DOHH2 (cell line): Measurements from ENCODE around the gene GRIK2.

Source experiments
- H3F3A ChIP-seq: fragments of 200-600 bp; sonication (generic), shearing (Covaris generic); 2 replicates; pipeline ENCODE4 v1.6.0; 2016; ENCODE audit warnings: antibody characterized with exemption, mild to moderate bottlenecking; ENCODE audit not compliant: control insufficient read depth, insufficient read depth
- H3K27ac ChIP-seq: fragments of 200-600 bp; sonication (generic); 2 replicates; pipeline ENCODE4 v1.5.1; 2014; ENCODE audit warnings: low read depth, mild to moderate bottlenecking, low read length, moderate library complexity
- H3K27me3 ChIP-seq: fragments of 200-600 bp; sonication (generic); 2 replicates; pipeline ENCODE4 v1.6.1; 2014; ENCODE audit warnings: mild to moderate bottlenecking, low read length, mixed read lengths; ENCODE audit not compliant: control insufficient read depth
- H3K36me3 ChIP-seq: fragments of 200-600 bp; sonication (generic); 2 replicates; pipeline ENCODE4 v1.6.1; 2014; ENCODE audit warnings: mild to moderate bottlenecking, low read length, moderate library complexity, mixed read lengths; ENCODE audit not compliant: control insufficient read depth
- H3K4me1 ChIP-seq: fragments of 200-600 bp; sonication (generic); 2 replicates; pipeline ENCODE4 v1.6.1; 2014; ENCODE audit warnings: mild to moderate bottlenecking, low read length, mixed read lengths; ENCODE audit not compliant: control insufficient read depth
- H3K4me2 ChIP-seq: fragments of 200-600 bp; sonication (generic); 2 replicates; pipeline ENCODE4 v1.6.0; 2014; ENCODE audit warnings: mild to moderate bottlenecking, low read length, moderate library complexity
- H3K4me3 ChIP-seq: fragments of 200-600 bp; sonication (generic); 2 replicates; pipeline ENCODE4 v1.5.1; 2014; ENCODE audit warnings: mild to moderate bottlenecking, low read length, mixed read lengths
- H3K79me2 ChIP-seq: fragments of 200-600 bp; sonication (generic); 2 replicates; pipeline ENCODE4 v1.6.1; 2014; ENCODE audit warnings: mild to moderate bottlenecking, low read length, mixed read lengths; ENCODE audit not compliant: control insufficient read depth
- H3K9me2 ChIP-seq: fragments of 200-600 bp; sonication (generic); replicated peaks from 2 replicates; pipeline ENCODE4 v1.6.1; 2014; ENCODE audit warnings: mild to moderate bottlenecking, low read length, mixed read lengths; ENCODE audit not compliant: control insufficient read depth
- H3K9me3 ChIP-seq: fragments of 200-600 bp; sonication (generic); 2 replicates; pipeline ENCODE4 v1.6.1; 2014; ENCODE audit warnings: antibody characterized with exemption, low read length, mixed read lengths; ENCODE audit not compliant: control insufficient read depth, insufficient read depth
- H4K20me1 ChIP-seq: fragments of 200-600 bp; sonication (generic); 2 replicates; pipeline ENCODE4 v1.6.0; 2014; ENCODE audit warnings: low read depth, mild to moderate bottlenecking, antibody characterized with exemption, low read length, moderate library complexity; ENCODE audit not compliant: control insufficient read depth, insufficient read depth
- EZH2phosphoT487 ChIP-seq: fragments of 200-600 bp; sonication (generic); IDR thresholded peaks from 2 replicates; pipeline ENCODE4 v1.6.1; 2017; ENCODE audit warnings: borderline replicate concordance, mild to moderate bottlenecking, antibody characterized with exemption, low read length, moderate library complexity, mixed read lengths
- TF ChIP-seq, protein P1 (sequence below): fragments of 200-600 bp; sonication (generic); IDR thresholded peaks from one replicate; pipeline ENCODE4 v1.5.1; 2014; ENCODE audit warnings: antibody characterized with exemption, mild to moderate bottlenecking, low read depth, low read length; ENCODE audit not compliant: poor library complexity, severe bottlenecking

The GRIK2 gene

DNA sequence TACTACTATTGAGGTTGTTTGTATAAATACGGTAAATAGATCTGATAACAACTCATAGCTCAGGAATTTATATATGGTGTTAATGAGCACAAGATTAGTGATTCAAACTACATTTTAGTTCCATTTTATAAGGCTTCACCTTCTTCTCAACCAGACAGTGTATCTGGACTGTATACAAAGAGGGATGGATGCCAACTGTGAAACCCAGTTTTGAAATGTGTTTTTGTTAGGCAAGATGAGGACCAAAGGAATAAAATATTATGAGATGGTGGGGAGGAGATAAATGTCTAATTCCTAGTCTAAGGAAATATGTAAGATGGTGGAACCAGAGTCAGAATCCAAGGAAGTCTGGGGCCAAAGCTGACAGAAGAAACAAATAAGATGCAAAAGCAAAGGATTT lies 329.0 kb downstream of the GRIK2 start:
- Histone ChIP-seq H3K9me3 (no peaks in the 10 kb centered on the region), H3K4me1 (no peaks in the 10 kb centered on the region), H3K9me2 (no peaks in the 10 kb centered on the region), H3K4me3 (no peak overlapping the region), H3K27ac (no peak overlapping the region), H3K36me3 (no peaks in the 10 kb centered on the region), H4K20me1 (no peaks in the 10 kb centered on the region), H3K79me2 (no peaks in the 10 kb centered on the region), H3K4me2 (no peak overlapping the region), H3K27me3 (no peaks in the 10 kb centered on the region), H3F3A (no peaks in the 10 kb centered on the region)
- TF ChIP-seq, protein P1, sequence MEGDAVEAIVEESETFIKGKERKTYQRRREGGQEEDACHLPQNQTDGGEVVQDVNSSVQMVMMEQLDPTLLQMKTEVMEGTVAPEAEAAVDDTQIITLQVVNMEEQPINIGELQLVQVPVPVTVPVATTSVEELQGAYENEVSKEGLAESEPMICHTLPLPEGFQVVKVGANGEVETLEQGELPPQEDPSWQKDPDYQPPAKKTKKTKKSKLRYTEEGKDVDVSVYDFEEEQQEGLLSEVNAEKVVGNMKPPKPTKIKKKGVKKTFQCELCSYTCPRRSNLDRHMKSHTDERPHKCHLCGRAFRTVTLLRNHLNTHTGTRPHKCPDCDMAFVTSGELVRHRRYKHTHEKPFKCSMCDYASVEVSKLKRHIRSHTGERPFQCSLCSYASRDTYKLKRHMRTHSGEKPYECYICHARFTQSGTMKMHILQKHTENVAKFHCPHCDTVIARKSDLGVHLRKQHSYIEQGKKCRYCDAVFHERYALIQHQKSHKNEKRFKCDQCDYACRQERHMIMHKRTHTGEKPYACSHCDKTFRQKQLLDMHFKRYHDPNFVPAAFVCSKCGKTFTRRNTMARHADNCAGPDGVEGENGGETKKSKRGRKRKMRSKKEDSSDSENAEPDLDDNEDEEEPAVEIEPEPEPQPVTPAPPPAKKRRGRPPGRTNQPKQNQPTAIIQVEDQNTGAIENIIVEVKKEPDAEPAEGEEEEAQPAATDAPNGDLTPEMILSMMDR: no peak
- TF ChIP-seq EZH2phosphoT487: no peak

DNA sequence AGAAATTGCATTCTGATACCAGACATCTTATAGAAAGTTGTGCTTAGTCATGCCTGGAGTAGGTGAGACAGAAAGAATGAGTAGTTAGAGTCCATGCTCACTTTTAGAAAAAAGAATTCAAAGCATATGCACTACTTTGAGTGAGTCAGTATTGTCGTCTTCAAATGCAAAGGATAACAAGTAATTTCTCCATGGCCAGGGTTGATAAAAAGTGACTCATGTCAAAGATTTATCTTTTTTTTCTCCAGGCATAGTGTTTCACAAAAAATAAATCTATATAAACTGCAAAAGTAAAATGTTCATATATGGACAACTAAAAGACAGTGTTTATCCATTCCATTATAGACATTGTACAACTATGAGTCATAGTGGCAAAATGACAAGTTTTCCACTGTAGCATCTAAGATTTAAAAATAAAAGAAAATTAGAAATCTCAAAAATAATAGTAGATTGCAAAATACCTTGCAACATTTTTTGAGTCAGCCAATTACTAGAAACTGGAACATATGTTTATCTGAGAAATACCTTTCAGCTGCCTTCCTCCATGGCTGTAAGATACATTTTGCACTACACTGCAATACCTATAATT lies 329.6 kb downstream of the GRIK2 start:
- Histone ChIP-seq H3F3A (no peaks in the 10 kb centered on the region), H3K4me1 (no peaks in the 10 kb centered on the region), H3K4me2 (no peak overlapping the region), H3K9me2 (no peaks in the 10 kb centered on the region), H3K27me3 (no peaks in the 10 kb centered on the region), H4K20me1 (no peaks in the 10 kb centered on the region), H3K4me3 (no peak overlapping the region), H3K36me3 (no peaks in the 10 kb centered on the region), H3K27ac (no peak overlapping the region), H3K9me3 (no peaks in the 10 kb centered on the region), H3K79me2 (no peaks in the 10 kb centered on the region)
- TF ChIP-seq, protein P1: no peak

DNA sequence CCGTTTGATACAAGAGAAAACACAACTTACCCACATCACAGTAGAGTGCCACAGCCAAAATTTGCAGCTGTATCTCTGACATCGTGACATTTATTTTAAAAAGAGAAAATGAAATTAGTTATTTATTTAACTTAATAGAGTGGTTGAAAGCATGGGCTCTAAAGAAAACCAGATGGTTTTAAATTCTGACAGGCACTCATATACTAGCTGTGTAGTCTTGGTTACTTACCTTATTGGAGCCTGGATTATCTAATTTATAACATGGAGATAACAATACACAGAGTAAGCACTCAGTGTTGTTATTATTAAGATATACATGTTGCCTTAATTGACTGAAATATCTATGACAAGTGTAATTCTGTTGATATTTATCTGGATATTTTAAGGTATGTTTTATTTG lies 334.9 kb downstream of the GRIK2 start:
- H3K4me3 ChIP-seq: no peak overlapping the region
- no peak for TF ChIP-seq EZH2phosphoT487
- TF ChIP-seq, protein P1: no peak

DNA sequence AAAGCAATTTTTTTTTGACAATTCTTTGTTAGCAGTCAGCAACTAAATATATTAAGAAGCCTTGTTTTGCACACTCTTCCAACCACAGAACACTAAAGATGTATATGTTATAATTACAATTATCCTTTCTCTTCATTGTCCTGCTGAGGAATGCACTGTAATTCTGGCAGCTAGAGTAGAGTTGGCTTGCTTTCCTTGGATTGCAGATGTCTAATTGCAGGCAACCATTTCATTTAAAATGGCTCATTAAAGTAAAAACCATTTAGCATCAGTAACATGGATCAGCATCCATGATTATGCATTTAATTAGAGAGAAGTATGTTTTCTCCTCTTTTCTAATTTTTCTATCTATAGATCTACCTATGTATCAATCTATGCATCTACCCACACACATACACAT lies 335.4 kb downstream of the GRIK2 start:
- Histone ChIP-seq H3K27me3 (no peaks in the 10 kb centered on the region), H4K20me1 (no peaks in the 10 kb centered on the region), H3K9me2 (no peaks in the 10 kb centered on the region), H3K9me3 (no peaks in the 10 kb centered on the region), H3K79me2 (no peaks in the 10 kb centered on the region), H3K4me2 (no peak overlapping the region), H3F3A (no peaks in the 10 kb centered on the region), H3K36me3 (no peaks in the 10 kb centered on the region), H3K4me3 (no peak overlapping the region), H3K4me1 (no peaks in the 10 kb centered on the region), H3K27ac (no peak overlapping the region)
- TF ChIP-seq, protein P1: no peak
- TF ChIP-seq EZH2phosphoT487: no peak

More for the DNA sequence above, 334.9 kb downstream of the GRIK2 start:
- Histone ChIP-seq H3K9me2 (no peaks in the 10 kb centered on the region), H4K20me1 (no peaks in the 10 kb centered on the region), H3K36me3 (no peaks in the 10 kb centered on the region), H3K27ac (no peak overlapping the region), H3F3A (no peaks in the 10 kb centered on the region), H3K4me2 (no peak overlapping the region), H3K9me3 (no peaks in the 10 kb centered on the region), H3K27me3 (no peaks in the 10 kb centered on the region), H3K79me2 (no peaks in the 10 kb centered on the region), H3K4me1 (no peaks in the 10 kb centered on the region)
